Mesodermal cell (in vitro differentiated cells): ENCODE results near the gene FAM53A.
"Not testable (repeated sequence)": the region's sequence is repeated elsewhere in the genome, so short reads cannot be mapped to it uniquely, and the experiment has no call there.

Source experiments
- H3K27ac ChIP-seq: 2 replicates; pipeline ENCODE4 v1.7.0; 2013; ENCODE audit warnings: mild to moderate bottlenecking, low read depth, low read length, moderate library complexity; ENCODE audit not compliant: severe bottlenecking
- H3K36me3 ChIP-seq: 2 replicates; pipeline ENCODE4 v1.7.1; 2013; ENCODE audit warnings: mild to moderate bottlenecking, low read length, moderate library complexity; ENCODE audit not compliant: control insufficient read depth, insufficient read depth
- H3K4me1 ChIP-seq: one replicate; pipeline ENCODE4 v1.7.1; 2013; ENCODE audit warnings: mild to moderate bottlenecking, low read length; ENCODE audit not compliant: insufficient read depth, control insufficient read depth, poor library complexity, severe bottlenecking
- H3K4me3 ChIP-seq: 2 replicates; pipeline ENCODE4 v1.7.0; 2013; ENCODE audit warnings: low read length, control low read depth, mild to moderate bottlenecking; ENCODE audit not compliant: insufficient read depth, poor library complexity, severe bottlenecking; ENCODE audit errors: extremely low read depth
- H3K9me3 ChIP-seq: 2 replicates; pipeline ENCODE4 v1.7.1; 2013; ENCODE audit warnings: mild to moderate bottlenecking, low read length, moderate library complexity; ENCODE audit not compliant: control insufficient read depth
- WGBS, 2 experiments: methylation state at CpG; one replicate each; pipeline ENCODE4 v1.1.5; 2013; ENCODE audit warnings: missing lambda C conversion rate in 2 of 2; ENCODE audit not compliant: insufficient coverage in 2 of 2; 5-methylcytosine and 5-hydroxymethylcytosine counted together

Gene FAM53A

DNA sequence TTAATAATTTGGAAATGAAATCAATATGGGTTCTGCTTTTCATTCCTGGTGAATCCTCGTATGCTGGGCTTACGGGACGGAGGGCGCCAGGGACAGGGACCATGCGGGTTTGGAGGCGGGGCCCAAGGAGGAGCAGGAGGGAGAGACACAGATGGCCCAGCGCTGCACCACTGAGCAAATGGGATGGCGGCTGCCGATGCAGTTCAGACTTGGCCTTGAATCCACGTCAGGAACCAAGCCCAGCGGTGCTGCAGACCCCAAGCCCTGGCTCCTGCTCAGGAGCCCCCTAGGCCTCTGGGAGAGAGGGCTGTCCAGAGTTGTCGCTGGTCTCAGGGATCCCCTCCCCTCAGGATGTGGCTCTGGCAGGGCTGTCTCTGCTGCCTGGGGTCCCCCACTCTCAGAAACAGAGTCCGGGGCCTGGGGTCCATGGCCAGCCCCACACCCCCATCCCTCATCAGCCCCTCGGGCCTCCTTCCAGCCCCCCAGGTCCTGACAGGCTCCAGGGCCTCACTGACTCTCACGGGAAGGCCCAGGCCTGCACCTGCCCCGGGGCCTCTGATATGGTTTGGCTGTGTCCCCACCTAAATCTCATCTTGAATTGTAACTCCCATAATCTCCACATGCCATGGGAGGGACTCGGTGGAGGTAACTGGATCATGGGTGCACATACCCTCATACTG lies 75.2 kb downstream of the FAM53A start:
- H3K4me3 ChIP-seq: no peak overlapping the region
- peaks cover 3% of the 10 kb centered on the region for H3K4me1 ChIP-seq
- H3K27ac ChIP-seq: no peak overlapping the region
- H3K36me3 ChIP-seq: no peaks in the 10 kb centered on the region
- 75 to 84% methylated on average over 10 to 15 of the region's 17 CpGs for WGBS, 2 experiments
- no peaks in the 10 kb centered on the region for H3K9me3 ChIP-seq

DNA sequence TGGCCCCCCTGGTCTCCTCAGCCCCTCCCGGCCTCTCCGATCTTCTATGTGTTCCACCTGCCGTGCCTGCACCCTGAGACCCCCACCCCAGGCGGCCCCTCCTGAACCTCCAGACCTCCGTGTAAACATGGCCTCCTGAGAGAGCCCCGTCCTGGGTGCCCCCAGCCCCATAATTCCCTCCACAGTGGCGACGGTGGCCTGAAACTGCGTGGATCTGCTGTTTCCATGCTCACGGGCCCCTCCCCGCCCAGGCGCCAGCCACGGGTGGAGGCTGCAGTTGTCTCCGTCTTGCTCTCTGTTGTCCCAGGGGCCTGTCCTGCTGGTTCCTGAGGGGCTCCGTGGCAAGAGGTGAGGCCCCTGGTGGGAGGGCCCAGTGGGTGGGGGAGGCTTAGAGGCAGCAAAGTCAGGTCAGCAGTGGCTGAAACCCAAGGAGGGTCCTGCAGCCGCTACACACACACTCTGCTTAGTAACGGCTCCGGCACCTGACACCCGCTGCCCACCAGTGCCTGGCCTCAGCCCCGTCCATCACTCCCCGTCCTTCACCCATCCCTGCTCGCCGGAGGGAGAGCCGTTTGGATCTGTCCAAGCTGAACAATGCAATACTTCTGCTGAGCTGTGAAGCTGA lies 75.8 kb downstream of the FAM53A start:
- Histone ChIP-seq H3K27ac (no peak overlapping the region), H3K4me1 (peaks cover 6% of the 10 kb centered on the region), H3K9me3 (no peaks in the 10 kb centered on the region), H3K4me3 (no peak overlapping the region), H3K36me3 (no peaks in the 10 kb centered on the region)
- 91 to 94% methylated on average over 15 to 18 of the region's 24 CpGs for WGBS, 2 experiments

DNA sequence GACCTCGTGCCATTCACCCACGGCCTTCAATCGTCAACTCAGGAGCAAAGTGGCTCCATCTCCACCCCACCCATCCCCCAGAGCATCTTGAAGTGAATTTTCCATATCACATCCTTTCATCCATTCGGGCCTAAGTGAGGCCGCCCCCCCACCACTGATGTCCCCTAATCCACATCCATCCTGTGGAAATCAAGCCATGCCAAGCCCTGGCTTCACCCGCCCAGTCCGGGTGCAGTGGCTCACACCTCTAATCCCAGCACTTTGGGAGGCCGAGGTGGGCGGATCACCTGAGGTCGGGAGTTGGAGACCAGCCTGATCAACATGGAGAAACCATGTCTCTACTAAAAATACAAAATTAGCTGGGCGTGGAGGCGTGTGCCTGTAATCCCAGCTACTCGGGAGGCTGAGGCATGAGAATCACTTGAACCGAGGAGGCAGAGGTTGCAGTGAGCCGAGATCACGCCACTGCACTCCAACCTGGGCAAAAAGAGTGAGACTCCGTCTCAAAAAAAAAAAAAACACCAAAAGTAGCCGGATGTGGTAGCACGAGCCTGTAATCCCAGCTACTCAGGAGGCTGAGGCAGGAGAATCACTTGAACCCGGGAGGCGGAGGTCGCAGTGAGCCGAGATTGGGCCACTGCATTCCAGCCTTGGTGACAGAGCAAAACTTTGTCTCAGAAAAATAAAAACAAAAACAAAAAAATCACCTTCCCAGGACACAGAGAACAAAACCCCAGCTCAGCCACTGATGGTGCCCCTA lies 76.5 kb downstream of the FAM53A start:
- H3K4me3 ChIP-seq, H3K27ac ChIP-seq, H3K4me1 ChIP-seq, H3K36me3 ChIP-seq, H3K9me3 ChIP-seq: not testable (repeated sequence)
- WGBS, 2 experiments: 92 to 93% methylated on average over 19 to 22 of the region's 23 CpGs

DNA sequence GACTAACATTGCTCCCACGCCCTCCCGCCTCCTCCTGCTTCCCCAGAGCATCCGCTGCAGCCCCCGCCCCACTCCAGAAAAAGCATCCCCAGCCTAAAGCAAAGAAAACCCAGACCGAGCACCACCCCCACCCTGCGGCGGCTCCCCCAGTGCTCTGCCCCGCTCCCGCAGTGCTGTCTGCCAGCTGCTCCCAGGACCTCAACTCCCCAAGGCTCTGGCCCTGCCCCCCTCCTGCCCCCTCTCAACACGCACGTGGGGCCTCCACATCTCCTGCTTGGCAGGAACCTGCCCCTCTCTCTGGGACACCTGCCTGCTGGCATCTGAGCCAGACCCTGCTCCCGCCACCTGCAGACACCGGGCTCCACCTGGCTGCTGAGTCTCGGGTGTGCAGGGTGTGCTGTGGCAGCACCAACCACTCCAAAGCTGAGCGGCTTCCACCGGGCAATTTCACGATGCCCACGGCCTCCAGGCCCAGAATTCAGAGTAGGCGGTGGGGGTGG lies 79.4 kb downstream of the FAM53A start:
- H3K36me3 ChIP-seq: no peaks in the 10 kb centered on the region
- WGBS, 2 experiments: 78 to 90% methylated on average over 4 to 10 of the region's 19 CpGs
- H3K9me3 ChIP-seq: no peaks in the 10 kb centered on the region
- H3K4me1 ChIP-seq: peaks cover 6% of the 10 kb centered on the region
- no peak overlapping the region for H3K27ac ChIP-seq
- no peak overlapping the region for H3K4me3 ChIP-seq

DNA sequence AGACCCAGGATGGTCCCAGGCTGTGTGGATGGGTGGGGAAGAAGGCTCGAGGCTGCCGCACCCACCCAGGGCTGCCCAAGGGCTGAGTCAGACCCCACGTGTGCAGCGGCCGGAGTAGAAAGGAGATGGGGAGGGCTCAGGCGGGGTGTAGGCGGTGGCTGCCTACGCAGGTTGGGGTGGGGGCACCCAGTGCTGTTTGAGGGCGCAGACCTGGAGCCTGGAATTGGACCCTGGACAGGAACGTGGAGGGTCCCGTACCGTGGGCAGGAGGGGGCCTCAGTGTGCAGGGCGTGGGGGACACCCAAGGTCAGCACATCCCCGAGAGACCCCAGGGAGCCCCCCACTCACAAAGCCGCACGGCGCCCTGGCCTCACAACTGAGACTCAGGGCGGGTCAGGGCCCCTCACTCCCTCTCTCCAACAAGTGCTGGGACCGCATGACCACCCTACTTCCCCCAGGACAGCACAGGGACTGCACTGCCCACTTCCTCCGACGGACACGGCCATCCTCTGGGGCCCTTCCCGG lies 79.9 kb downstream of the FAM53A start:
- H3K36me3 ChIP-seq: no peaks in the 10 kb centered on the region
- no peak overlapping the region for H3K4me3 ChIP-seq
- H3K27ac ChIP-seq: no peak overlapping the region
- no peaks in the 10 kb centered on the region for H3K9me3 ChIP-seq
- peaks cover 6% of the 10 kb centered on the region for H3K4me1 ChIP-seq
- 87 to 89% methylated on average over 17 to 20 of the region's 23 CpGs for WGBS, 2 experiments

DNA sequence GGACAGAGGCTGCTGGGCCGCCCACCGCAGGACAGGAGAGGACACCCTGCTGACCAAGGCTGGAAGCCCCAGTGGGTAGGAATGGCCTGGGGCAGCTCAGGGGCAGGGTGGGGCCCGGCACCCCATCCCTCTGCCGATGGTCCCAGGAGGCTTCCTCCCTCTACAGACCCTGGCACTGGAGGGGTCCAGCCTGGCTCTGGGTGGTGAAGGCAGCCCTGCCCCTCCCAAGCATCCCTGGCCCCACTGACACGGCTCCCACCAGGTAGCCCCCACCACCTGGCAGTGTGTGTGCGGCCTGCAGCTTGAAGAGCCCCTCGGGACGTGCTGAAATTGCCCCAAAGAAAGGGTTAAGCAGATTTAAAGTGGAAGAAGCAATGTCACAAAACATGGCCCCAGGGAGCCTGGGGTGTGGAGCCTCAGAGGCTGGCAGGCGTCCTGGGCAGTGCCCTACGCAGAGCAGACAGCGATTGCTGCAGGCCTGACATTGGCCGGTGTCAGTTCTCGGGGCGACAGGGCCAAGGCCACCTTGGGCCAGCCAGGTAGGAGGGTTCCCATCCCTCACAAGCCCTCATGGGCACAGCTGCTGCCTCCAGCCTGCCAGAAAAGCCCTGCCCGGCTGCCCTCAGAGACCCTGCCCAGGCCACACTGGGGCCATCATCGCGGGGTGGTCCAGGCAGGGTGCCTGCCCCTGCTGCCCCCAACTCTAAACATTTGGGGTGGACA lies 80.5 kb downstream of the FAM53A start:
- no peaks in the 10 kb centered on the region for H3K36me3 ChIP-seq
- no peak overlapping the region for H3K4me3 ChIP-seq
- no peak overlapping the region for H3K27ac ChIP-seq
- WGBS, 2 experiments: 83 to 90% methylated on average over 14 to 15 of the region's 17 CpGs
- no peaks in the 10 kb centered on the region for H3K9me3 ChIP-seq
- peaks cover 6% of the 10 kb centered on the region for H3K4me1 ChIP-seq

DNA sequence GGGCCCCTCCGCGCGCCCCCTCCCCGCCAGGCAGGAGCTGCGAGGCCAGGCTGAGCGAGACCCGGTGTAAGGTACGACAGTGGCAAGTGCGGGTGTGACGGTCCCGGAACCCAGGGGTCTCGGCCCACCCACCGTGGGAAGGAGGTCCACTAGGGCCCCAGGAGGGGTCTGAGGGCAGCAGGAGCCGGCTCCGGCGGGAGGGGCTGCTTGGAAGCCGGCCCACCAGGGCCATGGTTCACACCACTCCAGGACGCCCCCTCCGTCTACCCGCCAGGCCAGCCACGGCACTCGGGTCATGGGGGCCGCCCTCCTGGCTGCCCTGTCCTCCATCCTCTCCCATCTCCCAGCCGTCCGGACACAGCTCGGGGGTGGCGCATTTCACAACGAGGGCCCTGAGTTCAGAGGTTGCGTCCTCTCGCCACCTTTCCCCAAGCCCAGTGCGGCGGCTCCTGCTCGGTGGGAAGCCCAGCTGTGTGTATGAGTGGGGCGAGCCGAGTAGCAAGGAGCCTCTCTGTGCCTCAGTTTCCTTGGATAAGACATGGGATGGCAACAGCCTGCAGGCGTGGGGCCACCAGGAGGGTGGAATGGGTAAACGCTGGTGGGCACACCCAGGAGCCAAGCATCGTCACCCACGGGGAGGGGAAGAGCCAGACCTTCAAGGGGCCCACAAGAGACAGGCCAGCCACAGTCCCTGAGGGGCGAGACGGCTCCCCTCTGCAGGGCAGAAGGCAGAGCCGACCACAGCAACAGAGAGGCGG lies 81.3 kb downstream of the FAM53A start:
- Histone ChIP-seq H3K27ac (no peak overlapping the region), H3K9me3 (no peaks in the 10 kb centered on the region), H3K36me3 (no peaks in the 10 kb centered on the region), H3K4me1 (peaks cover 6% of the 10 kb centered on the region), H3K4me3 (no peak overlapping the region)
- 90 to 92% methylated on average over 33 to 42 of the region's 43 CpGs for WGBS, 2 experiments

DNA sequence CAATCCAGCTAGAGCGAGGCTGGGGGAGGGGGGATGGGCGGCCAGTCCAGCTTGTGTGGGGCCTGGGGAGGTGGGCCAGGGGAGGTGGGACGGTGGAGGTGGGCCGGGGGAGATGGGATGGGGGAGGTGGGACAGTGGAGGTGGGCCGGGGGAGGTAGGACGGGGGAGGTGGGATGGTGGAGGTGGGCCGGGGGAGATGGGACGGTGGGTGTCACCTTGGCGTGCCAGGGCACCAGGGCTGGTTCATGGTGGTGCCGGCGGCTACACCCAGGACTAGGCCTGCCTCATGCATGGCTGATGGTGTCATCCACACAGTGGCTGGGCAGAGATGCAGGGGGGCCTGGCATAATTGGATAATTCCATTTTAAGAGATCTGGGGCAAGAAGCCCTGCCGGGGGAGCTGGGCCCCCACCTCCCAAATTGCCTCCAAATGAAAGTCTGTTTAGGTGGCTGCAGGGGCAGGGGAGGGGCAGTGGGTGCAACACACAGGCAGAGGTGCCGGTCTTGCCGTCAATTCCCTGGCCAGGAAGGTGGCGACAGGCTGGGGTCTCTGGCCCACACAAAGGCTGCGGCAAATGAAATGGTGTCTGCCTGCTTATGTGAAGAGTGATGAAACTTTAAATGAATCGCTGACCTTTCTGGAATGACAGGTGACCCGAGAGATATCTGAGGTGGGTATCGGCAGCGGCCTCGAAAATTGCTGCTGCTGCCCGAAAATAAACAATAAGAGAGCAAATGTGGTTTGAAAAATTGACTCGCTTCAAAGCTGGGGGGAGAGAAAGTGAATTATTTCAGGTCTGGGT lies 82.1 kb downstream of the FAM53A start:
- no peaks in the 10 kb centered on the region for H3K36me3 ChIP-seq
- H3K9me3 ChIP-seq: no peaks in the 10 kb centered on the region
- 89 to 93% methylated on average over 16 to 19 of the region's 23 CpGs for WGBS, 2 experiments
- H3K4me3 ChIP-seq: no peak overlapping the region
- H3K27ac ChIP-seq: no peak overlapping the region
- peaks cover 6% of the 10 kb centered on the region for H3K4me1 ChIP-seq

DNA sequence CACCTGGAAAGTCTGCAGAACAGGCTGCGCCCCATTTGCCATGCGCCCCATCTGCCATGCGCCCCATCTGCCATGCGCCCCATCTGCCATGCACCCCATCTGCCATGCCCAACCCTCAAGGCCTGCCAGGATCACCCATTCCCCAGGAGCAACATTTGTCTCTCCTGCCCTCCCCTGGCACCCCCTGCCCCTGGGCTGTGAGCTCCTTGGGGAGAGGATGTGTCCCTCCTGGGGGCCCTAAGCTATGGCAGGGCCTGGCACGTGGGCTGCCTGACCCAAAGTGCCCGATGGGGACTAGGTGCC lies 82.6 kb downstream of the FAM53A start:
- no CpG with 5 or more reads among the region's 6 CpGs for WGBS, 2 experiments
- H3K4me3 ChIP-seq: no peak overlapping the region

More for the DNA sequence above, 82.6 kb downstream of the FAM53A start:
- Histone ChIP-seq H3K9me3 (no peaks in the 10 kb centered on the region), H3K36me3 (no peaks in the 10 kb centered on the region), H3K27ac (no peak overlapping the region), H3K4me1 (peaks cover 6% of the 10 kb centered on the region)
